Activated naive CD8-positive, alpha-beta T cell treated with anti-CD3 and anti-CD28 coated beads, Interleukin-2, amount 50 U/mL, for 24 hours (primary cell): ENCODE measurements around the gene PBX3.
A peak's percentile ranks its signal among the peaks of the same experiment; 100 is the strongest.

Experiments used
- ATAC-seq: fragments of 150-1000 bp; cut with Tn5 transposase; one replicate; pipeline ENCODE4 v1.10.0; 2021
- DNase-seq: peaks from one replicate; pipeline ENCODE4 v3.0.0; 2021
- H3K27ac Mint-ChIP-seq: one replicate; pipeline ENCODE4 v1.8.0; 2021; ENCODE audit warnings: mild to moderate bottlenecking, mixed read lengths
- H3K27me3 Mint-ChIP-seq: one replicate; pipeline ENCODE4 v1.8.0; 2021; ENCODE audit warnings: mixed read lengths
- H3K36me3 Mint-ChIP-seq: one replicate; pipeline ENCODE4 v1.8.0; 2021; ENCODE audit warnings: low read depth, mixed read lengths
- H3K4me1 Mint-ChIP-seq: one replicate; pipeline ENCODE4 v1.8.0; 2021; ENCODE audit warnings: mixed read lengths
- H3K4me3 Mint-ChIP-seq: one replicate; pipeline ENCODE4 v1.8.0; 2021; ENCODE audit warnings: mild to moderate bottlenecking, moderate library complexity, mixed read lengths
- H3K9me3 Mint-ChIP-seq: one replicate; pipeline ENCODE4 v1.8.0; 2021; ENCODE audit warnings: mixed read lengths

PBX3 gene

DNA sequence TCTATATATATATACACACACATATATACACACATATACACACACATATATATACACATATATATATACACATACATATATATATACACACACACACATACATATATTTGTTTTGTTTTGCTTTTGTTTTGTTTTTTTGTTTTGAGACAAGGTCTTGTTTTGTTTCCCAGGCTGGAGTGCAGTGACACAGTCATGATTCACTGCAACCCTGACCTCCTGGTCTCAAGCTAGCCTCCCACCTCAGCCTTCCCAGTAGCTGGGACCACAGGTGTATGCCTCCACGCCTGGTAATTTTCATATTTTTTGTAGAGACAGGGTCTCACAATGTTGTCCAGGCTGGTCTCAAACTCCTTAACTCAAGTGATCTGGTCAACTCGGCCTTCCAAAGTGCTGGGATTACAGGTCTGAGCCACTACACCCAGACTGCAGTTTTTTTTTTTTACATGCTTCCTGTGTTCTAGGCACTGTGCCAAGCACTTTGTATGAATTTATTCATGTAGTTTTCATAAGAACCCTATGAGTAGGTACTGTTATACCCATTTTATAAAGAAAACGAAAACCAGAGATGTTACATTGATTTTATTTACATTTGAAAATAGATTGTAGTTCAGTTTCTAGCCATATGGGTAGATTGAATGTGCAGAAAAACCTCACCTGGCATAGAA lies 120.7 kb downstream of the PBX3 start:
- Mint-ChIP-seq H3K9me3 (no peaks in the 10 kb centered on the region), H3K4me1 (no peaks in the 10 kb centered on the region), H3K36me3 (no peaks in the 10 kb centered on the region), H3K27ac (no peak overlapping the region), H3K4me3 (no peak overlapping the region), H3K27me3 (no peaks in the 10 kb centered on the region)
- ATAC-seq (no peak), DNase-seq (no peak)

DNA sequence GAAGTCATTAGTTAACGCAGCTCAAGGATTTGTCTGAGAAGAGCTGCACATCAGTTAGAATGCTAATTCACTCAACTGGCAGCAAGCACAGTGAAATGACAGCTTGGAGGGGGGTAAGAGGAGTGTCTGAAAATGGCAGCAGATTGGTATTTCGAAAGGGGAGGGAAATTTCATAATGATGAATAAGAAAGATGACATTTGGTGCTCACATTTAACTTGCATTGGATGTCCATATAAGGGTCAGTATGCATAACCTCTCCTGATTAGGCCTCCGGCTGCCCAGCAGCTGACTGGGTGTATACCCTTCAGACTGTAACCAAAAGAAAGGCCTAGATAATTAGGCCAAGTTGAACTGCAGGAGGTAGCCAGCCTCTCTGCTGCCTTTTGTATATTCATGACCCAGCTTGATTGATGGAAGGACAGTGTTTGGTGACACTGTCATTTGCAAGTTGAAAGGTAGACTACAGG lies 131.0 kb downstream of the PBX3 start:
- Mint-ChIP-seq H3K4me3 (no peak overlapping the region), H3K36me3 (no peaks in the 10 kb centered on the region), H3K27me3 (peaks cover 2% of the 10 kb centered on the region), H3K27ac (no peak overlapping the region), H3K9me3 (no peaks in the 10 kb centered on the region), H3K4me1 (no peaks in the 10 kb centered on the region)
- no peak for ATAC-seq
- DNase-seq, result no peak

DNA sequence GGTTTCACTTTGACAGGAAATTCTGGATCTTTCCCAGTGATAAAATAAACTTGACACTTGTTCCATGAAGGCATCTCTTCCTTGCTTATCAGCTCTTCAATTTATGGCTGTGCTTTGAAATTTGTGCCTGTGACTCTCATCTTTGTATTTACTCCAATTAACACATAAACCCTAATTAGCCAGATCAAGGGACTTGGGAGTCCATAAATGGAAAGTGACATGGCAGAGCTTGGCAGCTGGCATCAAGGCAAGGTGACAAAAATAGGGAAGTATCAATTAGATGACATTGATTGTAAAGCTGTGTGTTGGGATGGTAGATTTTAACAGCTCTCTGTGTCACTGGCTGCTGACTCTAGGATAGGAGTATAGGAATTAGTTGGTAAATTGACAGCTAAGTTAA lies 133.9 kb downstream of the PBX3 start:
- no peaks in the 10 kb centered on the region for H3K4me1 Mint-ChIP-seq
- H3K9me3 Mint-ChIP-seq, result no peaks in the 10 kb centered on the region
- no peak overlapping the region for H3K4me3 Mint-ChIP-seq
- no peaks in the 10 kb centered on the region for H3K27me3 Mint-ChIP-seq
- H3K36me3 Mint-ChIP-seq, result no peaks in the 10 kb centered on the region
- DNase-seq, result no peak
- no peak for ATAC-seq
- H3K27ac Mint-ChIP-seq, result no peak overlapping the region

DNA sequence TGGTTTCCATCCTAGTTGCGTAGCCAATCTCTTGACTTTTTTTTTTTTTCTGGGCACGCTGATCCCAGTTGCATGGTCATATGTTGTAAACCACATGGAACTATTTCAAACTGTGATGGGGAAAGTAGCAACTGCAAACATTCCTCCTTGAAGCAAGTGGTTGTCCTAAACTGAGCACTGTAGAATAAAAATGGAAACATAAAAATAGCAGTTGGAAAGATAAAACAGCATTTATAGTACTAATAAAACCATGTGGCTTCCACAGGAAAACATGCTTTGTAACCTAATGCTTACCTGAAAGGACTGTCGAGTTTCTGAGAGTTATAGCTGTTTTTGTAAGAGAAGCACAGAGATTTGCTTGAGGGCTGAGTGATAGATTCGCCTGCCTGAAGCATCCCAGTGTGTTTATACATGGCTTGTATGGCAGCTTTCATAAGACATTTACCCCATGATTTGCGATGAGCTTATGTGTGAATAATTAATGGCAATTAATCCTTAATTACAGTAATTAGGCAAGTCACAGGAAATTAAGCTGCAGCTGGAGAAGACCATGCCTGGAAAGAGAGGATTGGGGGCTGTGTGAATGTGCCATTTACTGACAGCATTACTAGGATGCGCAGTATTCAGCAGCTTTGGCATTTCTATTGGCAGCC lies 136.5 kb downstream of the PBX3 start:
- Mint-ChIP-seq H3K36me3 (no peaks in the 10 kb centered on the region), H3K9me3 (no peaks in the 10 kb centered on the region), H3K27me3 (peaks cover 8% of the 10 kb centered on the region), H3K27ac (no peak overlapping the region), H3K4me1 (peaks cover under 1% of the 10 kb centered on the region), H3K4me3 (no peak overlapping the region)
- no peak for DNase-seq
- ATAC-seq, result no peak

DNA sequence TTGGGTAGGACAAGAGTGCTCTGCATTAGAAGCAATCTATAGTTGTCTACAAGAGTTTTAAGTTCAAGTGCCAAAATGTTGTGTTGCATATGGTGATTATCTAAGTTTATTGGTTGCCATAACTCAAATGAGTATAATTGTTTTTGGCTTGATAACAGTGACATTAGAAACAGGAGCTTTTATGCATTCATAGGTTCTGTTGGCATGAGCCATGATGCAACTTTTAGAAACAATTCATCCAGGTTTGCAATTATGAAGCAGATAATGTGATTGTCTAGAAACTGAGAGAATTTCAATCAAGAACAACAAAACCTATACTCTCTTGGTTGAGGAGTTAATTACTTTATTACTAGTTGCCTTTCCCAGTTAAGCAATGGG lies 137.0 kb downstream of the PBX3 start:
- no peak overlapping the region for H3K4me3 Mint-ChIP-seq

DNA sequence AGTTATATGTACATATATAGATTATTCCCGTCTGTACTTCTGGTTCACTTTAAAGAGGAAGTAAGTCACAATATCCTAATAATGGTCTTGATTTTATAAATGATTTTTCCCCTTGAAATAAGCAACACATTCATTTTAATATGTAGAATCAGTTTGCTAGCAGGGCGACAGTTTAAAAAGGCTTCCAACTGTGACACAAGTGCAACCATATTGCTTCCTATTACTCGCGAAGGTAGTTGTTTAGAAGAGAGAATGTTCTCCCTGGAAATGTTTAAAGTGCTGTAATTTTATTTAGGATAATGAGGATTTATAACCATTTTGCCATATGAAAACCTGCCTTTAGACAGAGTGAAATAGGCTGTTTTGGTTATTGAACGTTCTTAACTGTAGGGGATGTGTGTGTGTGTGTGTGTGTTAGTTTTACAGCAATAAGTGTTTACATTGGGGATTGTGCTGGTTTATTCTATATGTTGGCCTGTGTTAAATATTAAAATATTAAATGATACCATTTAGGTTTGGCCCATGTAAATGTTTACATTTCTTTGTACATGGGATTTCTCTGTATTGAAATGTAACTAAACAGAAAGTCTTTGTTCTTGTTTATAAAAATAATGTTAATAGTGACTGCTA lies 138.3 kb downstream of the PBX3 start:
- Mint-ChIP-seq H3K4me1 (peaks cover 9% of the 10 kb centered on the region), H3K4me3 (no peak overlapping the region), H3K36me3 (peaks cover 2% of the 10 kb centered on the region), H3K9me3 (no peaks in the 10 kb centered on the region), H3K27me3 (peaks cover 22% of the 10 kb centered on the region), H3K27ac (no peak overlapping the region)
- DNase-seq (no peak), ATAC-seq (no peak)

More for the DNA sequence above, 137.0 kb downstream of the PBX3 start:
- H3K27me3 Mint-ChIP-seq, result peaks cover 13% of the 10 kb centered on the region
- H3K36me3 Mint-ChIP-seq, result no peaks in the 10 kb centered on the region
- no peak overlapping the region for H3K27ac Mint-ChIP-seq
- no peak for DNase-seq
- no peaks in the 10 kb centered on the region for H3K9me3 Mint-ChIP-seq
- peaks cover 6% of the 10 kb centered on the region for H3K4me1 Mint-ChIP-seq
- ATAC-seq, result no peak

DNA sequence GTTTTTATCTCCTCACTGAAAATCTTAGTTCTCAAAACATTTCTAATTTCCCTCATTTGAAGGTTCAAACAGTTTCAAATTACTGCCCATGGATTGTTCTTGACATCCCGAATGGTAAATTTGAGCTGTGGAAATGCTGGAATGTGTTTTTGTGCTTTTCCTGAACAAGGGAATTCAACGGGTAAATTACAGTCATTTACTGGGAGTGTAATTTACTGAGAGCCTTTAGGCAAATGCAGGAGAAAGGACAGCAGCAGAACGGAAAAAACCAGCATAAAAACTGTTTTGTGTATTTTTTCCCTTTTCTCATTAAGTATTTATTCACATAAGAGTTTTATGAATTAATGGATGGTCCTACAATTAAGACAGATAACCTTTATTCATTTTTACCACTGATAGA lies 139.2 kb downstream of the PBX3 start:
- peaks cover 2% of the 10 kb centered on the region for H3K36me3 Mint-ChIP-seq
- H3K27me3 Mint-ChIP-seq, result peaks cover 24% of the 10 kb centered on the region
- no peak overlapping the region for H3K4me3 Mint-ChIP-seq
- H3K27ac Mint-ChIP-seq, result no peak overlapping the region
- DNase-seq (no peak), ATAC-seq (no peak)
- H3K4me1 Mint-ChIP-seq, result peaks cover 9% of the 10 kb centered on the region
- H3K9me3 Mint-ChIP-seq, result no peaks in the 10 kb centered on the region

DNA sequence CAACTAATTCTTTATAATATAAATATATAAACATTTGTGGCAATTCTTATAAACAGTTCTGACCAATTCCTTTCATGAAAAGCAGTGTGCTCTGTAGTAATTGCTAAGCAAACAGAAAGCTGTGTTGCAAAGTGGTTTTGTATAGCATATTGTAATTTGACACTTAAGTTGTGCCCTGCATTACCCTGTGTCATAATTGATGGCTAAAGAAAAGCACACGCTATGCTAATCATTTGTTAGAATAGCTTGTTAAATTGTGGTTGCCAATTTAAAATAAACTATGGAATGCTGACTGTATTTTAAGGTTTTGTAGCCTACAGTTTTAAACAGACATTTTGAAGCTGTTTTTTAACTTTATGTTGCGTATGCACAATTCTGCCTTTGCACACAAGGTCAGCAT lies 140.0 kb downstream of the PBX3 start:
- Mint-ChIP-seq H3K4me3 (no peak overlapping the region), H3K4me1 (peaks cover 9% of the 10 kb centered on the region), H3K27ac (no peak overlapping the region), H3K36me3 (peaks cover 2% of the 10 kb centered on the region), H3K27me3 (peaks cover 24% of the 10 kb centered on the region), H3K9me3 (no peaks in the 10 kb centered on the region)
- no peak for DNase-seq
- no peak for ATAC-seq

DNA sequence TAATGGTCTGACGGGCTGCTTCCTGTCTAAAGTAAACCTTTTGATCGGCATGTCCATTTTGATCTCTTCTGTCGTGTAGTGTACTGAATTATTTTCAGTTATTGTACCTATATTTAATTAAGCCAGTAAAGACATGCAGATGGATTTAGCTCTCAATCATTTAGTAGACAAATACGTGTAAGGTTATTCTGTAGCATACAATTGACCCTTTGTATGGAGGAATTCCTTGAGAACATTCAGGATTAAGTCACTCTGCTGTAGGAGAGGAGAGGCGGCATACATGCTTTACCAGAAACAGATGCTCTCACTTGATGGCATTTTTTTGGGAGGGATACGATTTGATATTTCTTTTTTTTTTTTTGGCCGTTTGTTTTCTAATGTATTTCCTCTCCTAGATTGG lies 141.0 kb downstream of the PBX3 start:
- Mint-ChIP-seq H3K4me1 (peaks cover 9% of the 10 kb centered on the region), H3K27ac (no peak overlapping the region), H3K4me3 (no peak overlapping the region), H3K36me3 (peaks cover 2% of the 10 kb centered on the region), H3K27me3 (peaks cover 24% of the 10 kb centered on the region), H3K9me3 (no peaks in the 10 kb centered on the region)
- no peak for DNase-seq
- no peak for ATAC-seq

DNA sequence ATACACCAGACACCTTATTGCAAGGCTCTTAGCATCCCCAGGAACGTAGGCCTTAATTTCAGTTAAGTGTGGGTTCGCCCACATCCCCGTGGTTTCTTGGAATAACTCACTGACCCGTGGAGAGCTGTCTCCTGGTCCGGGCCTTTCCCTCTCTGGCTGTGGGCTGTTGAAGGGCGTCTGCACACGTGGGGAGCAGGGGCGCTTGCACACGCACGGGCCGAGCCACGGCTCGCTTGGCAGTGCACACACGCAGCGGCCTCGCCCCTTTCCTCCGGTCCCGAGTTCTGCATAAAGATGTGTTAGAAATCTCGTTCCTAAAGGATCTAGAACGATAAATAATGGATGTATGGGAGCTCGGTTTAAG lies 141.9 kb downstream of the PBX3 start:
- DNase-seq, result peak; percentile 7
- Mint-ChIP-seq H3K27ac (no peak overlapping the region), H3K27me3 (peaks cover 24% of the 10 kb centered on the region), H3K4me3 (peak overlapping the region; percentile 79), H3K9me3 (no peaks in the 10 kb centered on the region), H3K36me3 (peaks cover 2% of the 10 kb centered on the region), H3K4me1 (peaks cover 9% of the 10 kb centered on the region)
- ATAC-seq, result peak; percentile 40

DNA sequence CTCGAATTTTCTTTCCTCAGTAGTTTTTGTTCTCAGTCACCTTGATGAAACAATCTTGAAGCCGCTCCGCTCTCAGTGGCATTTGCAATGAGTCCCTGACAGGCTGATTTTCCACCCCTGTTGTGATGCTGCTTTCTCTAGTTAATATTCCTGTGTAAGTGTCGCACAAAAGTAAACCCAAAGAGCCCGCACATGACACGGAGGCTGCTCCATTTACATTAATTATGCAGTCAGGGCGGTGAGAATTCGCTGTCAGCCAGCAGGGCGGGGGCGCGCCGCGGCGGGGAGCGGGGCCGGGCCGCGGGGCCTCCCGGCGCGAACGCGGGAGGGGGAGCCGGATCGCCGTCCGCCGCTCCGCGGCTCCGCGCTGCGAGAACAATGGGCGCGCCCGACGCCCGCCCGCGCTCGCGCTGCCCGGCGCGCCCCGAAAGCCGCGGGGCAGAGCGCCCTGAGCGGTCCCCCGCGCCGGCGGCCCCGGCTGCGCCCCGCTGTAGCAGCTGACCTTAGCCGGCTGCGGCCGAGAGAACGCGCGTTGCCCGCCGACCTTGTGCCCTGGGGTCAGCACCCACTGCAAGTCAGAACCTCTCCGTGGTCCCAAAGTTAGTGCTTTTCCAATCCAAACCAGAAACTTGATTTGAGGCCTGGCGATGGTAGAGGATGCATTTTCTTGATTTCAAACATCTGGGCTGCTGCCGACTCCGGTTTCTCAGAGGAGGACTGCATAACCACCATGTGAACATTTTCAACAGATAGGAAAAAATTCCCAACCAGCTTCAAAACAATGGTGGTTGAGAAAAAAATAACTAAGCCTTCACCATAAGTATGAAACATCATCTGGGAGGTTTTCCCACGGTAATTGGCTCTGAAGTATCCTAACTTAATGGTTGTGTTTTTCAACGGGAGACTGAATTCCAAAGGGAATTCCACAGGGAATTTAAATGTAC lies 142.6 kb downstream of the PBX3 start:
- DNase-seq (peak; percentile 34), ATAC-seq (peak; percentile 68)
- Mint-ChIP-seq H3K27ac (no peak overlapping the region), H3K4me3 (peak overlapping the region; percentile 79), H3K9me3 (no peaks in the 10 kb centered on the region), H3K36me3 (peaks cover 2% of the 10 kb centered on the region), H3K4me1 (peaks cover 9% of the 10 kb centered on the region), H3K27me3 (peaks cover 24% of the 10 kb centered on the region)

DNA sequence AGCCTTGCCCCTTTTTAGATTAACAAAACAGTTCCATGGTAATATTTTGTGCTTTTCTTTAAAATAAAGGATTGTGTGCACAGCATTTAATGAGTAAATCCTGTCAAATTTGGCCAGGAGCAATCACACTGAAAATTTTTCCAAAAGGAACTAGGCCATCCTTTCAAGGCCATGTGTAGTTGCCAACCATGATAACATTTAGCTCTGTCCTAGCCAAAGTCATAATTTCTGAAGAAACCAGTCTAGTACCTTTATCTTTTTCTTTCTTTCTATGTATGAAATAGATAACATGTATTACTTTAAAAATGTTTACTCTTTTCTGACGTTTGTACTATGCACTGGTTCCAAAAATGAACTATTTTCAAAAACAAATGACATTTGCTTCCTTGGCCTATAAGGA lies 143.7 kb downstream of the PBX3 start:
- Mint-ChIP-seq H3K27ac (no peak overlapping the region), H3K27me3 (peaks cover 24% of the 10 kb centered on the region), H3K36me3 (peaks cover 2% of the 10 kb centered on the region), H3K9me3 (no peaks in the 10 kb centered on the region), H3K4me1 (peaks cover 9% of the 10 kb centered on the region), H3K4me3 (no peak overlapping the region)
- DNase-seq (no peak), ATAC-seq (no peak)

DNA sequence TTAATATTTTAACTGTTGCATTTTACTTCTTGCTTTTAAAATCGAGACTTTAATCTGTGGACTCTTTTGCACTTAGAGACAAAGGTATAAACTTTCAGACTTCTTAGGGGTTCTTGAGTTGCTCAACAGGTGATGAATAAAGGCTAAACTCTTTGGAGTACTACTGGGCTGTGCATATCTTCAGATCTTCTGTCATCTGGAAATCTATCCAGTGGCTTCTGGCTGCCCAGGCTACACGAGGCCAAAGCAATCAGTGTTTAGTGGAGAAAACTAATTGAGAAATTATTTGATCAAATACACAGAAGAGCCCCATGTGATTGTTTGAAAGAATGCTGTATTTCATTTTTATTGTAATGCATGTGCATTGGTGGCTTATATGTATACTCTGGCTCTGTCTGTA lies 146.1 kb downstream of the PBX3 start:
- ATAC-seq, result no peak
- Mint-ChIP-seq H3K27ac (no peak overlapping the region), H3K36me3 (peaks cover 2% of the 10 kb centered on the region)

DNA sequence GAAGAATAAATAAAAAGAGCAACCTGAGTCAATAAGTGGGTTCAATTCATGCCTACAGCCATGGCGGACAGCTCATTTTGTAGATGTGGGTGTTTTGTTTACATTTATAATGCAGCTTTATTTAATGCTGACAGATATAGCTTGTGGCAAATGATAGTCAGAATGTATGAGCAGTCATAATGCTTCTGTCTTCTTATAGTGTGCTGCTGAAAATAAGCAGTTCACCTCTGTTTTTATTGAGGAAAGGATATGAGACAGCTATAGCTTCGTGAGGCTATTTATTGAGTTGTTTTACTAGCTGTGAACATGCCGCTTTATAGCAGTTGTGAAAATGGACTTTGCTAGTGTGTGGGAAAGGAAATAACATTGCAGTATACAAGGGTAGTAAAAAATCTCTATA lies 147.4 kb downstream of the PBX3 start:
- peaks cover 9% of the 10 kb centered on the region for H3K27me3 Mint-ChIP-seq
- ATAC-seq, result no peak
- no peaks in the 10 kb centered on the region for H3K36me3 Mint-ChIP-seq
- no peak overlapping the region for H3K4me3 Mint-ChIP-seq
- DNase-seq, result no peak
- H3K9me3 Mint-ChIP-seq, result no peaks in the 10 kb centered on the region
- H3K4me1 Mint-ChIP-seq, result no peaks in the 10 kb centered on the region
- H3K27ac Mint-ChIP-seq, result no peak overlapping the region

More for the DNA sequence above, 146.1 kb downstream of the PBX3 start:
- H3K9me3 Mint-ChIP-seq, result no peaks in the 10 kb centered on the region
- H3K27me3 Mint-ChIP-seq, result peaks cover 18% of the 10 kb centered on the region
- no peak for DNase-seq
- peaks cover 9% of the 10 kb centered on the region for H3K4me1 Mint-ChIP-seq
- H3K4me3 Mint-ChIP-seq, result no peak overlapping the region
